ENCODE results near the gene NDFIP2. TPM values are rescaled to one million over a fixed set of nuclear protein-coding genes. Genes with fewer than 3 reads are reported as not detected.
"Not testable (repeated sequence)": the region's sequence is repeated elsewhere in the genome, so short reads cannot be mapped to it uniquely, and the experiment has no call there.

Gene NDFIP2
- total RNA-seq, 1 donor from 2014 or later: 155 TPM

- intact Hi-C loops (cut with micrococcal nuclease): no loop called here
These were observed 49.3 kb downstream of the NDFIP2 start for GRCh38 chr13:79530270-79530669.

- intact Hi-C loops (cut with micrococcal nuclease): no loop called here
These were observed 50.7 kb downstream of the NDFIP2 start for GRCh38 chr13:79531542-79532254.

- intact Hi-C loops (cut with micrococcal nuclease): no loop called here
These were observed 51.6 kb downstream of the NDFIP2 start for GRCh38 chr13:79532576-79532975.

GRCh38 chr13:79533781-79534400, 52.9 kb downstream of the NDFIP2 start:
- intact Hi-C loops (cut with micrococcal nuclease): no loop called here

- intact Hi-C loops (cut with micrococcal nuclease): no loop called here
These were observed 53.6 kb downstream of the NDFIP2 start for GRCh38 chr13:79534596-79534995.

- intact Hi-C loops (cut with micrococcal nuclease): loop anchor here (2.0 kb wide), 1 partner anchor 16 kb away; no protein-coding TSS in a partner anchor
These were observed 57.8 kb downstream of the NDFIP2 start for GRCh38 chr13:79538757-79539156.

- intact Hi-C loops (cut with micrococcal nuclease): loop anchor here (2.0 kb wide), 1 partner anchor 48 kb away; no protein-coding TSS in a partner anchor
These were observed 59.5 kb downstream of the NDFIP2 start for GRCh38 chr13:79540504-79540903.

GRCh38 chr13:79541426-79542049, 60.6 kb downstream of the NDFIP2 start:
- intact Hi-C loops (cut with micrococcal nuclease): loop anchor here (1.0 to 2.0 kb wide), 4 partner anchors 49 to 135 kb away; partner anchors contain the start of gene RBM26

- intact Hi-C loops (cut with micrococcal nuclease): no loop called here
These were observed 62.9 kb downstream of the NDFIP2 start for GRCh38 chr13:79543883-79544282.

GRCh38 chr13:79547211-79548195, 66.5 kb downstream of the NDFIP2 start:
- intact Hi-C loops (cut with micrococcal nuclease): no loop called here

GRCh38 chr13:79548902-79549301, 67.9 kb downstream of the NDFIP2 start:
- intact Hi-C loops (cut with micrococcal nuclease): no loop called here

GRCh38 chr13:79549355-79550106, 68.6 kb downstream of the NDFIP2 start:
- intact Hi-C loops (cut with micrococcal nuclease): no loop called here

GRCh38 chr13:79557666-79558065, 76.7 kb downstream of the NDFIP2 start:
- intact Hi-C loops (cut with micrococcal nuclease): no loop called here

- intact Hi-C loops (cut with micrococcal nuclease): no loop called here
These were observed 80.0 kb downstream of the NDFIP2 start for GRCh38 chr13:79560954-79561353.

GRCh38 chr13:79562557-79562956, 81.6 kb downstream of the NDFIP2 start:
- intact Hi-C loops (cut with micrococcal nuclease): no loop called here

GRCh38 chr13:79566118-79566517, 85.2 kb downstream of the NDFIP2 start:
- intact Hi-C loops (cut with micrococcal nuclease): no loop called here

- intact Hi-C loops (cut with micrococcal nuclease): no loop called here
These were observed 90.2 kb downstream of the NDFIP2 start for GRCh38 chr13:79571147-79571546.

- intact Hi-C loops (cut with micrococcal nuclease): not testable (repeated sequence)
These were observed 92.9 kb downstream of the NDFIP2 start for GRCh38 chr13:79573892-79574291.

- intact Hi-C loops (cut with micrococcal nuclease): no loop called here
These were observed 100.9 kb downstream of the NDFIP2 start for GRCh38 chr13:79581870-79582315.

- intact Hi-C loops (cut with micrococcal nuclease): no loop called here
These were observed 101.9 kb downstream of the NDFIP2 start for GRCh38 chr13:79582896-79583295.

Data from T-helper 2 cell treated with Interferon-gamma antibody and Interleukin-4, amounts not matched to agents 100 ng/mL and 5 ng/mL, for 36 hours (primary cell).